ENCODE data around the gene TAS2R16.

DNA sequence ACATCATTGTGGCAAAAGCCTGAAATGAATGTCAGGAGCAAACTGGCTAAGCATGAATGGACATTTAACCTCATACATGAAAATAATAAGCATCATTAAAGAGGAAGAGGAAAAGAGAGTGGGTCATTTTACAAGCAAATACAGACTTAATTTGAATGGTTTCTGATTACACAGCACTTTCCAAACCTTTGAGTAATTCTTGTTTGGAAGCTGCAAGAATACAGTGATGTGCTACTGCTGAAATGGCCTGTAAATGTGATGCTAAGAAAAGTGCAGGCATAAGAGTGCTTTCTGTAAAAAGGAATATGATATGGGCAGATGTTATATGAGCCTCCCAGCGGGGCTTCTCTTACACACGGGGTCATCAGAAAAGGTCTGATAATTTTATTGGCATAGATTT, 30.2 kb downstream of the TAS2R16 start:
- TF ChIP-seq POLR2A (IDR thresholded peaks at IDR 0.05; ENCODE audit: extremely low read depth, insufficient read length): no peak
- TF ChIP-seq, protein P1, sequence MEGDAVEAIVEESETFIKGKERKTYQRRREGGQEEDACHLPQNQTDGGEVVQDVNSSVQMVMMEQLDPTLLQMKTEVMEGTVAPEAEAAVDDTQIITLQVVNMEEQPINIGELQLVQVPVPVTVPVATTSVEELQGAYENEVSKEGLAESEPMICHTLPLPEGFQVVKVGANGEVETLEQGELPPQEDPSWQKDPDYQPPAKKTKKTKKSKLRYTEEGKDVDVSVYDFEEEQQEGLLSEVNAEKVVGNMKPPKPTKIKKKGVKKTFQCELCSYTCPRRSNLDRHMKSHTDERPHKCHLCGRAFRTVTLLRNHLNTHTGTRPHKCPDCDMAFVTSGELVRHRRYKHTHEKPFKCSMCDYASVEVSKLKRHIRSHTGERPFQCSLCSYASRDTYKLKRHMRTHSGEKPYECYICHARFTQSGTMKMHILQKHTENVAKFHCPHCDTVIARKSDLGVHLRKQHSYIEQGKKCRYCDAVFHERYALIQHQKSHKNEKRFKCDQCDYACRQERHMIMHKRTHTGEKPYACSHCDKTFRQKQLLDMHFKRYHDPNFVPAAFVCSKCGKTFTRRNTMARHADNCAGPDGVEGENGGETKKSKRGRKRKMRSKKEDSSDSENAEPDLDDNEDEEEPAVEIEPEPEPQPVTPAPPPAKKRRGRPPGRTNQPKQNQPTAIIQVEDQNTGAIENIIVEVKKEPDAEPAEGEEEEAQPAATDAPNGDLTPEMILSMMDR (IDR thresholded peaks at IDR 0.05; ENCODE audit: low read depth, low read length): no peak
- TF ChIP-seq, protein P2, sequence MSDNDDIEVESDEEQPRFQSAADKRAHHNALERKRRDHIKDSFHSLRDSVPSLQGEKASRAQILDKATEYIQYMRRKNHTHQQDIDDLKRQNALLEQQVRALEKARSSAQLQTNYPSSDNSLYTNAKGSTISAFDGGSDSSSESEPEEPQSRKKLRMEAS (IDR thresholded peaks at IDR 0.05; ENCODE audit: low read depth, low read length): no peak
